Uterus (tissue), 4 donors: ENCODE results near the gene COL24A1. TPM values are rescaled to one million over a fixed set of nuclear protein-coding genes. Genes with fewer than 3 reads are reported as not detected.
A peak's percentile ranks its signal among the peaks of the same experiment; 100 is the strongest.
"Not testable (repeated sequence)": the region's sequence is repeated elsewhere in the genome, so short reads cannot be mapped to it uniquely, and the experiment has no call there.

Experiments used
- DNase-seq, 2 donors: peaks; one replicate each; pipeline ENCODE4 v3.0.0-alpha.2; 2019 to 2020
- H3K27ac ChIP-seq, 2 donors: fragments of 200-600 bp; sonication (generic); 1 replicate in 1 of 2; 2 replicates in 1 of 2; pipeline ENCODE4 v1.5.1; 2016 to 2018
- H3K27me3 ChIP-seq, 2 donors: fragments of 200-600 bp; sonication (generic); one replicate each; pipeline ENCODE4 v1.5.1; 2018 to 2019; ENCODE audit warnings: control low read depth in 1 of 2
- H3K36me3 ChIP-seq, 2 donors: fragments of 200-600 bp; sonication (generic); one replicate each; pipeline ENCODE4 v1.5.1; 2019; ENCODE audit warnings: control low read depth in 1 of 2
- H3K4me1 ChIP-seq, 2 donors: fragments of 200-600 bp; sonication (generic); one replicate each; pipeline ENCODE4 v1.5.1; 2018 to 2019; ENCODE audit warnings: control low read depth in 1 of 2
- H3K4me3 ChIP-seq, 2 donors: fragments of 200-600 bp; sonication (generic); 1 replicate in 1 of 2; 2 replicates in 1 of 2; pipeline ENCODE4 v1.5.1; 2018 to 2019; ENCODE audit warnings: mild to moderate bottlenecking in 1 of 2
- H3K9me3 ChIP-seq, 2 donors: fragments of 200-600 bp; sonication (generic); one replicate each; pipeline ENCODE4 v1.5.1; 2019; ENCODE audit warnings: control low read depth in 1 of 2
- POLR2A ChIP-seq, 2 donors: fragments of 450-650 bp; IDR thresholded peaks; one replicate each; pipeline ENCODE4 v1.6.1; 2016; ENCODE audit warnings: antibody characterized with exemption in 2 of 2, mild to moderate bottlenecking in 1 of 2, moderate library complexity in 1 of 2
- intact Hi-C: fragments of 100-400 bp; cut with DNase I; formaldehyde crosslinking; loops from one replicate; pipeline ENCODE4 v1.15.1; 2023; ENCODE audit warnings: low total_unique reads
- total RNA-seq, 4 donors: library from RNA; depleted of rRNA in 3 of 4; stranded (reverse); fragments of >200 nt in 3 of 4; gene quantifications; one replicate each; pipeline versions ENCODE4 v1.1.0 to v1.2.4, GENCODE V29; 2014 to 2023
- TF ChIP-seq, protein P1 (sequence below), 4 experiments: fragments of 200-600 bp in 2 of 4; fragments of 450-650 bp in 2 of 4; sonication (generic) in 2 of 4; IDR thresholded peaks; one replicate each; pipeline ENCODE4 v1.5.1; 2016 to 2019; ENCODE audit warnings: antibody characterized with exemption in 4 of 4, mild to moderate bottlenecking in 2 of 4, moderate library complexity in 1 of 4
- donor health status: DM: yes; HTN: yes; CAD: no.

COL24A1 gene
- total RNA-seq, 4 donors from 2014 or later = 0.37 to 9.1 TPM; not detected in 2

DNA sequence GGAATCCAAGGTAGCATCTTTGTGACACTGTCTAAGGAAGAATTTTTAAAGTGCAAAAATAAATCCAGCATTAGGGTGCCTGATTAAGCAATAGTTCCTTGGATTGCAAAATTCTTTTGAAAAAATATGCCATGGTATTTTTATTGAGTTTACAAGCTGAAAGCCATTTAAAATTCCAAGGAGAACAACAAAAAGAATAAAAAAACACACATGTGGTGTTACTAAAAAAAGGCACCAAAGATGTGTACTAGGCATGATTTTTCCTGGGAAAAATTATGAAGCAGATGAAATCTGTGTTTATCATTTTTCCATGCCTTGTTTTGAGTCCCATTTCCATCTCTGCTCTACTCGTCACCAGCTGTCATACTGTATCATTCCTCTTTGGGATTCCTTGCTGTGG lies 291.4 kb downstream of the COL24A1 start:
- H3K36me3 ChIP-seq = no peaks in the 10 kb centered on the region
- intact Hi-C loops = no loop called here
- H3K9me3 ChIP-seq = no peaks in the 10 kb centered on the region
- no peaks in the 10 kb centered on the region for H3K27me3 ChIP-seq
- H3K4me1 ChIP-seq = no peaks in the 10 kb centered on the region
- TF ChIP-seq POLR2A (IDR thresholded peaks at IDR 0.05) = no peak
- TF ChIP-seq, protein P1, sequence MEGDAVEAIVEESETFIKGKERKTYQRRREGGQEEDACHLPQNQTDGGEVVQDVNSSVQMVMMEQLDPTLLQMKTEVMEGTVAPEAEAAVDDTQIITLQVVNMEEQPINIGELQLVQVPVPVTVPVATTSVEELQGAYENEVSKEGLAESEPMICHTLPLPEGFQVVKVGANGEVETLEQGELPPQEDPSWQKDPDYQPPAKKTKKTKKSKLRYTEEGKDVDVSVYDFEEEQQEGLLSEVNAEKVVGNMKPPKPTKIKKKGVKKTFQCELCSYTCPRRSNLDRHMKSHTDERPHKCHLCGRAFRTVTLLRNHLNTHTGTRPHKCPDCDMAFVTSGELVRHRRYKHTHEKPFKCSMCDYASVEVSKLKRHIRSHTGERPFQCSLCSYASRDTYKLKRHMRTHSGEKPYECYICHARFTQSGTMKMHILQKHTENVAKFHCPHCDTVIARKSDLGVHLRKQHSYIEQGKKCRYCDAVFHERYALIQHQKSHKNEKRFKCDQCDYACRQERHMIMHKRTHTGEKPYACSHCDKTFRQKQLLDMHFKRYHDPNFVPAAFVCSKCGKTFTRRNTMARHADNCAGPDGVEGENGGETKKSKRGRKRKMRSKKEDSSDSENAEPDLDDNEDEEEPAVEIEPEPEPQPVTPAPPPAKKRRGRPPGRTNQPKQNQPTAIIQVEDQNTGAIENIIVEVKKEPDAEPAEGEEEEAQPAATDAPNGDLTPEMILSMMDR (IDR thresholded peaks at IDR 0.05) = no peak
- H3K27ac ChIP-seq = peak overlapping the region in 1 of 2 donors; percentile 11
- H3K4me3 ChIP-seq = no peak overlapping the region
- DNase-seq = no peak

DNA sequence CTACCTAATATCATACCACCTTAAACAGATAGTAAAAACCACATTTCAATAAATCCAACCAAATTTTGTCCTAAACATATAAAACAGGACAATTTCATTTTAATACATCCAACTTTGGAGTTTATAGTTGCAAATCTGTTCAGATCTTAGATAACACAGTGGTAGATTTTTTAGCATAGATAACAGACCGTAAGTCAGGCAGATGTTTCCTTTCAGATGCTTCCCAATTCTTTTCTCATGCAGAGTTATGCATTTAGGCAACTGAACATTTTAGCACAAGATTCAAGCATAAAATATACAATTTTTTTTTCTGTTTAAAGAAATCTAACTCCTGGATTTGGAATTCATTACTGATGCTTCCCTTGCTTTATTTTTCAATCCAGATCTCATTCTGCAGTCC lies 291.8 kb downstream of the COL24A1 start:
- H3K27ac ChIP-seq = no peak overlapping the region
- no peaks in the 10 kb centered on the region for H3K9me3 ChIP-seq
- H3K27me3 ChIP-seq = no peaks in the 10 kb centered on the region
- no peak for TF ChIP-seq POLR2A (IDR thresholded peaks at IDR 0.05)
- H3K36me3 ChIP-seq = no peaks in the 10 kb centered on the region
- intact Hi-C loops = no loop called here
- no peak overlapping the region for H3K4me3 ChIP-seq
- H3K4me1 ChIP-seq = no peaks in the 10 kb centered on the region
- DNase-seq = no peak

GRCh38 chr1:85863639-85864038 lies 292.9 kb downstream of the COL24A1 start:
- H3K4me3 ChIP-seq, H3K36me3 ChIP-seq, DNase-seq, intact Hi-C loops, H3K27me3 ChIP-seq, H3K4me1 ChIP-seq, H3K9me3 ChIP-seq, H3K27ac ChIP-seq: not testable (repeated sequence)

GRCh38 chr1:85862456-85862855 lies 294.1 kb downstream of the COL24A1 start:
- Histone ChIP-seq H3K27ac (no peak overlapping the region), H3K9me3 (no peaks in the 10 kb centered on the region), H3K27me3 (no peaks in the 10 kb centered on the region), H3K36me3 (no peaks in the 10 kb centered on the region), H3K4me1 (no peaks in the 10 kb centered on the region), H3K4me3 (no peak overlapping the region)
- intact Hi-C loops = no loop called here
- DNase-seq = no peak
- TF ChIP-seq, protein P1 (IDR thresholded peaks at IDR 0.05) = no peak
- TF ChIP-seq POLR2A (IDR thresholded peaks at IDR 0.05) = no peak

DNA sequence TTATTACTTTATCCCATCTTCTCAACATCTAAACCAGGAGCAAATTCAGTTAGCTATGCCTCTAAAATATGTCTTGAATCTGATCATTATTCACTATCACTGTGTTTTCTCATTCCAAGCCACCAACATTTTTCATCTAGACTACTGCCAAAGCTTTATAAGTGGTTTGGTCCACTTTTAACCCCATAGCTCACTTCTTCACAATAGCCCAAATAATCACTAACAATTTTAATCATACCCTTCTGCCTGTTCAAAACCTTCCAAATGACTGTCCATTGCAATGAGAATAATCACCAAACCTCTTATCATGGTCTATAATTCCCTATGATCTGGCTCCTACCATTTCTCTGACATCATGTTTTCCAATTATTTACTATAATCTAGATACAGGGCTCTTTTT lies 298.6 kb downstream of the COL24A1 start:
- no peak for DNase-seq
- TF ChIP-seq POLR2A (IDR thresholded peaks at IDR 0.05) = no peak
- TF ChIP-seq, protein P1 (IDR thresholded peaks at IDR 0.05) = no peak
- intact Hi-C loops = no loop called here

GRCh38 chr1:85850238-85850637 lies 306.3 kb downstream of the COL24A1 start:
- H3K36me3 ChIP-seq = no peaks in the 10 kb centered on the region
- intact Hi-C loops = no loop called here
- no peak overlapping the region for H3K4me3 ChIP-seq
- TF ChIP-seq, protein P1 (IDR thresholded peaks at IDR 0.05) = no peak
- no peak for TF ChIP-seq POLR2A (IDR thresholded peaks at IDR 0.05)
- no peaks in the 10 kb centered on the region for H3K27me3 ChIP-seq
- no peaks in the 10 kb centered on the region for H3K9me3 ChIP-seq
- no peak for DNase-seq
- H3K27ac ChIP-seq = no peak overlapping the region
- H3K4me1 ChIP-seq = no peaks in the 10 kb centered on the region

More for the DNA sequence above, 298.6 kb downstream of the COL24A1 start:
- Histone ChIP-seq H3K9me3 (no peaks in the 10 kb centered on the region), H3K4me3 (no peak overlapping the region), H3K4me1 (no peaks in the 10 kb centered on the region), H3K27me3 (no peaks in the 10 kb centered on the region), H3K36me3 (no peaks in the 10 kb centered on the region), H3K27ac (no peak overlapping the region)
